ENCODE results near the gene TMEM86A. TPM values are rescaled to one million over a fixed set of nuclear protein-coding genes. Genes with fewer than 3 reads are reported as not detected.

Gene TMEM86A, protein sequence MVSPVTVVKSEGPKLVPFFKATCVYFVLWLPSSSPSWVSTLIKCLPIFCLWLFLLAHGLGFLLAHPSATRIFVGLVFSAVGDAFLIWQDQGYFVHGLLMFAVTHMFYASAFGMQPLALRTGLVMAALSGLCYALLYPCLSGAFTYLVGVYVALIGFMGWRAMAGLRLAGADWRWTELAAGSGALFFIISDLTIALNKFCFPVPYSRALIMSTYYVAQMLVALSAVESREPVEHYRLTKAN
- total RNA-seq (1 to 10 TPM; 8.0 to 8.5 TPM), total RNA-seq (0 to 11.8 (median 3.2) reads per million in 172 experiments)
- polyA plus RNA-seq (2013, experiment 1 of 2): 1.1 TPM
- polyA plus RNA-seq (2013, experiment 2 of 2): 1.0 TPM

DNA sequence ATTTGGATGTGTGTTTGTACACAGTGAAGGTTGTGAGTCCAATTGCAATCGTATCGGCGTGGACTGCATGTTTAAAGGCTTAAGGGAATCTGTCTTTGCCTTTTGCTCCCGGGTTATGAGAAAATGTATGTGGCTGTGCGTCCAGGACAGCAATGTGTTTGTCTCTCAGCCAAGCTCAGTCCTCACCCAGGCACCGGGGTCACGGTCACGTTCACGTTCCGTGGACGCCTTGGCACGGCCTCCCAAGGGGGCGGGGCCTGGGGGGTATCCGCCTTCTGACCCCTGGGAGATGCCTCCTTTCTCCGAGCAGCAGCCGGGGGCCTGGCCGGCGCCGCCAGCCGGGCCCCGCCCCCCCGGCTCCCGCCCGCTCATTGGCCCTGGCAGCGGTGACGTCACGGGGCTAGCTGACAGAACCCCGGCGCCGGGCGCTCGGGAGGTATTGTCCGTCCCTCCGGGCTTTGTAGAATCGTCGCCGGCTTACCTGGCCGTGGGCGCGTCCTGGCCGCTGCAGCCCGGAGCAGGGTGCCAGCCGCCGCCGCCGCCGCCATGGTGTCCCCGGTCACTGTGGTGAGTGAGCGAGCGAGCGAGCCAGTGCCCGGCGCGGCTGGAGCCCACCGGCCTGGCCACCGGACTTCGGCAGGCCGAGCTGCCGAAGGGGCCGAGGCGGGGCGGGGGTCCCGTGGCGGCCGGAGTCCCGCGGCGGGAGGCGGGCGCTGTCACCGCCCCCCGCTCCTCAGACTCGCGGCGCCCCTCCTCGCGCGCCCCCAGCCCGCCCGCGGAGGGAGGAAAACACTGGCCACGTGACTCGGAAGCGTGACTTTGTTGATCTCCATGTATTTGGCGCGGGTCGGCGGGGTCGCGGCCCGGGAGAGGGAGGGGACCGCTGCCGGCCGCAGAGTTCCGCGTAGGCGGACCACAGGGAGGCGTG is at the start of gene TMEM86A:
TSS of gene TMEM86A (plus strand) at position 439 of the 928 bp plus-strand sequence. CDS start at position 547, 108 bp downstream.
- peaks cover 14% of the 10 kb centered on the region for H3K4me1 Mint-ChIP-seq (ENCODE audit: low read depth)
- no peaks in the 10 kb centered on the region for H3K27me3 Mint-ChIP-seq
- Histone ChIP-seq H3K4me1 (ENCODE audit: insufficient read depth, low read length) (peaks cover 26% of the 10 kb centered on the region), H3K27ac (ENCODE audit: low read depth in 1 of 2, low read length in 2 of 2) (peak within 1 kb of the TSS; percentile 47 to 54), H3K36me3 (ENCODE audit: insufficient read depth, low read length) (no peaks in the 10 kb centered on the region), H3K4me3 (ENCODE audit: low read length) (peak within 1 kb of the TSS; percentile 60), H3K9me3 (ENCODE audit: control insufficient read depth in 1 of 2, insufficient read depth in 1 of 2, low read length in 2 of 2) (no peaks in the 10 kb centered on the region), H3K27me3 (ENCODE audit: control insufficient read depth in 1 of 2, insufficient read depth in 2 of 2, low read length in 2 of 2) (no peaks in the 10 kb centered on the region)
- H3K9me3 Mint-ChIP-seq: no peaks in the 10 kb centered on the region
- intact Hi-C loops (cut with DNase I, micrococcal nuclease): loop anchor here (2.0 to 5.0 kb wide), 3 partner anchors 64 to 419 kb away; partner anchors contain the start of genes GTF2H1 (in 1 of the 2), HPS5 (in 1 of the 2), SPTY2D1 (in 1 of the 2) and ZDHHC13 (in 1 of the 2)
- CTCF ChIA-PET: interaction anchor here (1.3 to 1.6 kb wide), 3 partner anchors 23 to 159 kb away, joined by 3 to 6 read pairs (median 4); no protein-coding TSS in a partner anchor
- DNase-seq (peak; percentile 78 to 96 (median 88)), ATAC-seq (ENCODE audit: poor library complexity) (peak; percentile 92)
- H3K4me3 Mint-ChIP-seq: peak within 1 kb of the TSS; percentile 89
- H3K27ac Mint-ChIP-seq: peak within 1 kb of the TSS; percentile 70
- POLR2A ChIA-PET: interaction anchor here (0.6 to 1.9 kb wide), 8 partner anchors 9 to 1730 kb away, joined by 3 to 18 read pairs (median 8); partner anchors contain the start of genes SPTY2D1 and TSG101
- peaks cover 6% of the 10 kb centered on the region for H3K36me3 Mint-ChIP-seq (ENCODE audit: low read depth)
- TF ChIP-seq, protein P1, sequence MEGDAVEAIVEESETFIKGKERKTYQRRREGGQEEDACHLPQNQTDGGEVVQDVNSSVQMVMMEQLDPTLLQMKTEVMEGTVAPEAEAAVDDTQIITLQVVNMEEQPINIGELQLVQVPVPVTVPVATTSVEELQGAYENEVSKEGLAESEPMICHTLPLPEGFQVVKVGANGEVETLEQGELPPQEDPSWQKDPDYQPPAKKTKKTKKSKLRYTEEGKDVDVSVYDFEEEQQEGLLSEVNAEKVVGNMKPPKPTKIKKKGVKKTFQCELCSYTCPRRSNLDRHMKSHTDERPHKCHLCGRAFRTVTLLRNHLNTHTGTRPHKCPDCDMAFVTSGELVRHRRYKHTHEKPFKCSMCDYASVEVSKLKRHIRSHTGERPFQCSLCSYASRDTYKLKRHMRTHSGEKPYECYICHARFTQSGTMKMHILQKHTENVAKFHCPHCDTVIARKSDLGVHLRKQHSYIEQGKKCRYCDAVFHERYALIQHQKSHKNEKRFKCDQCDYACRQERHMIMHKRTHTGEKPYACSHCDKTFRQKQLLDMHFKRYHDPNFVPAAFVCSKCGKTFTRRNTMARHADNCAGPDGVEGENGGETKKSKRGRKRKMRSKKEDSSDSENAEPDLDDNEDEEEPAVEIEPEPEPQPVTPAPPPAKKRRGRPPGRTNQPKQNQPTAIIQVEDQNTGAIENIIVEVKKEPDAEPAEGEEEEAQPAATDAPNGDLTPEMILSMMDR (IDR thresholded peaks at IDR 0.05): no peak

- TF ChIP-seq, protein P1 (IDR thresholded peaks at IDR 0.05): no peak
- peaks cover 4% of the 10 kb centered on the region for H3K4me1 ChIP-seq (ENCODE audit: insufficient read depth, low read length)
- no peaks in the 10 kb centered on the region for H3K27me3 ChIP-seq (ENCODE audit: control insufficient read depth in 1 of 2, insufficient read depth in 2 of 2, low read length in 2 of 2)
- intact Hi-C loops (cut with DNase I, micrococcal nuclease): loop anchor here (2.0 to 5.0 kb wide), 2 partner anchors 108 to 112 kb away; no protein-coding TSS in a partner anchor
- H3K27ac Mint-ChIP-seq: no peak overlapping the region
- no peak for ATAC-seq (ENCODE audit: poor library complexity)
- CTCF ChIA-PET: interaction anchor here (0.8 to 1.6 kb wide), 3 partner anchors 17 to 110 kb away, joined by 3 to 6 read pairs (median 3); partner anchors contain the start of gene SPTY2D1
- no peaks in the 10 kb centered on the region for H3K9me3 Mint-ChIP-seq
- DNase-seq: no peak
- no peaks in the 10 kb centered on the region for H3K9me3 ChIP-seq (ENCODE audit: control insufficient read depth in 1 of 2, insufficient read depth in 1 of 2, low read length in 2 of 2)
- H3K4me1 Mint-ChIP-seq (ENCODE audit: low read depth): peaks cover 4% of the 10 kb centered on the region
- no peaks in the 10 kb centered on the region for H3K36me3 Mint-ChIP-seq (ENCODE audit: low read depth)
- no peaks in the 10 kb centered on the region for H3K36me3 ChIP-seq (ENCODE audit: insufficient read depth, low read length)
- POLR2A ChIA-PET: no interaction called here
- no peak overlapping the region for H3K27ac ChIP-seq (ENCODE audit: low read depth in 1 of 2, low read length in 2 of 2)
- H3K27me3 Mint-ChIP-seq: no peaks in the 10 kb centered on the region
- no peak overlapping the region for H3K4me3 ChIP-seq (ENCODE audit: low read length)
- no peak overlapping the region for H3K4me3 Mint-ChIP-seq
These were observed 48.2 kb upstream of the TMEM86A start for GRCh38 chr11:18650353-18650752.
